Measurements from ENCODE around the gene DNAJB14.
A peak's percentile ranks its signal among the peaks of the same experiment; 100 is the strongest.

The DNAJB14 gene

GRCh38 chr4:99891351-99891750, 55.1 kb downstream of the DNAJB14 start:
- DNase-seq (ENCODE audit: low read depth): no peak
- no peak for TF ChIP-seq CTCF (IDR thresholded peaks at IDR 0.05; ENCODE audit: control insufficient read depth, extremely low read depth, insufficient read depth)
- no peak overlapping the region for H3K4me3 ChIP-seq (ENCODE audit: low read depth, low read length)

- no peak overlapping the region for H3K4me3 ChIP-seq (ENCODE audit: low read depth, low read length)
- DNase-seq (ENCODE audit: low read depth): no peak
- no peak for TF ChIP-seq CTCF (IDR thresholded peaks at IDR 0.05; ENCODE audit: control insufficient read depth, extremely low read depth, insufficient read depth)
These were observed 58.6 kb downstream of the DNAJB14 start for GRCh38 chr4:99887837-99888236.

- TF ChIP-seq CTCF (IDR thresholded peaks at IDR 0.05; ENCODE audit: control insufficient read depth, extremely low read depth, insufficient read depth): no peak
- DNase-seq (ENCODE audit: low read depth): no peak
- H3K4me3 ChIP-seq (ENCODE audit: low read depth, low read length): no peak overlapping the region
These were observed 60.3 kb downstream of the DNAJB14 start for GRCh38 chr4:99886146-99886545.

- no peak for DNase-seq (ENCODE audit: low read depth)
- TF ChIP-seq CTCF (IDR thresholded peaks at IDR 0.05; ENCODE audit: control insufficient read depth, extremely low read depth, insufficient read depth): no peak
- H3K4me3 ChIP-seq (ENCODE audit: low read depth, low read length): no peak overlapping the region
These were observed 60.7 kb downstream of the DNAJB14 start for GRCh38 chr4:99885687-99886086.

- DNase-seq (ENCODE audit: low read depth): no peak
- TF ChIP-seq CTCF (IDR thresholded peaks at IDR 0.05; ENCODE audit: control insufficient read depth, extremely low read depth, insufficient read depth): peak; percentile 66
- H3K4me3 ChIP-seq (ENCODE audit: low read depth, low read length): no peak overlapping the region
These were observed 61.3 kb downstream of the DNAJB14 start for GRCh38 chr4:99885063-99885664.

- H3K4me3 ChIP-seq (ENCODE audit: low read depth, low read length): no peak overlapping the region
- DNase-seq (ENCODE audit: low read depth): no peak
- no peak for TF ChIP-seq CTCF (IDR thresholded peaks at IDR 0.05; ENCODE audit: control insufficient read depth, extremely low read depth, insufficient read depth)
These were observed 67.0 kb downstream of the DNAJB14 start for GRCh38 chr4:99879458-99879857.

- no peak overlapping the region for H3K4me3 ChIP-seq (ENCODE audit: low read depth, low read length)
- TF ChIP-seq CTCF (IDR thresholded peaks at IDR 0.05; ENCODE audit: control insufficient read depth, extremely low read depth, insufficient read depth): no peak
- DNase-seq (ENCODE audit: low read depth): no peak
These were observed 67.8 kb downstream of the DNAJB14 start for GRCh38 chr4:99878604-99879003.
